A673 (cell line): ENCODE data around the gene IMP4. TPM values are rescaled to one million over a fixed set of nuclear protein-coding genes. Genes with fewer than 3 reads are reported as not detected.

Experiments used
- BruUV-seq: library from RNA; stranded (reverse); fragments of 400-500 nt; replicated peaks from 2 replicates; lab custom pipeline; 2021; lab: Mats Ljungman, UMichigan
- CTCF ChIA-PET: fragments of 300-600 bp; sonication (Branson Sonifier 250); formaldehyde crosslinking; loops from one replicate; lab custom pipeline; 2022; ENCODE audit warnings: antibody characterized with exemption; lab: Charles Lee
- POLR2A ChIA-PET: fragments of 300-600 bp; sonication (Branson Sonifier 250); formaldehyde crosslinking; loops from one replicate; lab custom pipeline; 2022; ENCODE audit warnings: antibody characterized with exemption; ENCODE audit not compliant: low non-redundant PET; lab: Charles Lee
- DNase-seq: peaks from one replicate; pipeline ENCODE4 v3.0.0-alpha.2; 2015; ENCODE audit warnings: low spot score
- H3K27ac ChIP-seq: fragments of 200-600 bp; sonication (generic); 2 replicates; pipeline ENCODE4 v1.5.1; 2016; ENCODE audit warnings: mixed run types, low read depth, mild to moderate bottlenecking, mixed read lengths, antibody characterized with exemption, low read length; ENCODE audit not compliant: poor library complexity, severe bottlenecking
- H3K27me3 ChIP-seq: fragments of 200-600 bp; sonication (generic); replicated peaks from 2 replicates; pipeline ENCODE4 v1.6.1; 2017; ENCODE audit warnings: mixed run types, low read depth, mild to moderate bottlenecking, mixed read lengths, antibody characterized with exemption, low read length; ENCODE audit not compliant: insufficient read depth, poor library complexity
- H3K36me3 ChIP-seq: fragments of 200-600 bp; sonication (generic); 2 replicates; pipeline ENCODE4 v1.6.1; 2016; ENCODE audit warnings: mixed run types, mild to moderate bottlenecking, mixed read lengths, antibody characterized with exemption, low read length; ENCODE audit not compliant: insufficient read depth, poor library complexity, severe bottlenecking
- H3K4me1 ChIP-seq: fragments of 200-600 bp; sonication (generic); 2 replicates; pipeline ENCODE4 v1.6.1; 2017; ENCODE audit warnings: mixed run types, mild to moderate bottlenecking, mixed read lengths, antibody characterized with exemption, low read length; ENCODE audit not compliant: insufficient read depth, poor library complexity, severe bottlenecking
- H3K4me3 ChIP-seq: fragments of 200-600 bp; sonication (generic); 2 replicates; pipeline ENCODE4 v1.5.1; 2016; ENCODE audit warnings: low read depth, mixed run types, mild to moderate bottlenecking, mixed read lengths, low read length; ENCODE audit not compliant: poor library complexity, severe bottlenecking
- H3K9me3 ChIP-seq: fragments of 200-600 bp; sonication (generic); 2 replicates; pipeline ENCODE4 v1.6.1; 2016; ENCODE audit warnings: mixed run types, low read depth, mild to moderate bottlenecking, mixed read lengths, antibody characterized with exemption, low read length; ENCODE audit not compliant: poor library complexity, severe bottlenecking
- EZH2 ChIP-seq: fragments of 200-600 bp; sonication (generic); IDR thresholded peaks from 2 replicates; pipeline ENCODE4 v1.6.1; 2017; ENCODE audit warnings: borderline replicate concordance, low read depth, mild to moderate bottlenecking, mixed read lengths, antibody characterized with exemption, low read length; ENCODE audit not compliant: poor library complexity, severe bottlenecking
- intact Hi-C: fragments of 100-400 bp; cut with micrococcal nuclease; formaldehyde crosslinking; loops from one replicate; pipeline ENCODE4 v1.10.0; 2022; ENCODE audit not compliant: unreplicated experiment
- total RNA-seq: library from RNA; stranded (reverse); gene quantifications from 2 replicates; pipeline ENCODE4 v1.2.3, GENCODE V29; 2021
- TF ChIP-seq, protein P1 (sequence below): fragments of 300-800, 200-600 bp; sonication (generic); conservative IDR thresholded peaks from 2 replicates; pipeline ENCODE4 v1.5.1; 2017; ENCODE audit warnings: low read depth, mild to moderate bottlenecking, antibody characterized with exemption, low read length, moderate library complexity, mixed read lengths

Gene IMP4
- total RNA-seq, 1 experiment from 2014 or later = 112 TPM

DNA sequence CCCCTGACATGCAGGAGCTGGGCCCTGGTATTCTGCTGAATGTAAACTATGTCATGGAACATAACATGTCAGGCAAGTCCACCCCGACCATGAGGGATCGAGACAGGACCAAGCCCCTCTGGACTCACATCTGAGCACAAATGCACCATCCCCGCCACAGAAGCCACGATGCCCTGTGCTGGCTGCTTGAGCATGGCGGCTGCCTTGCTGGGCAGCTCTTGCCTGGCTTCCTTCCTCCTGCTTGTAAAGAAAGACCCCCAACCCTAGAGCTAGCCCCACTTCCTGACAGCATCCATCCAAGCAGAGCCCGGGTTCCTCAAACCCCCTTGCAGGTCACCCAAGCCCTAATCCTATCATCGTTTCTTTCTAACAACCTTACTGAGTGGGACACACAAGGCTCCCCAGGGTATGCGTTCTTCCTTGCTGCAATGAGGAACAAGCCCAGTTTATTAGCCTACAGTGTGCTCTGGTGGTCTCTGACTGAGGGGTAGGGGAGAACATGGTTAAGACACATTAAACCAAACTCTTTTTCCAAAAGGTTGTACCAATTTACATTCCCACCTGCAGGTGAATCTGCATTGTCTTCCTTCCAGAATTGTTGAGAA, 39.7 kb downstream of the IMP4 start:
- Histone ChIP-seq H3K4me3 (no peak overlapping the region), H3K27me3 (peaks cover 29% of the 10 kb centered on the region), H3K4me1 (no peaks in the 10 kb centered on the region), H3K36me3 (no peaks in the 10 kb centered on the region), H3K9me3 (no peaks in the 10 kb centered on the region), H3K27ac (no peak overlapping the region)
- POLR2A ChIA-PET = no interaction called here
- intact Hi-C loops = no loop called here
- TF ChIP-seq, protein P1, sequence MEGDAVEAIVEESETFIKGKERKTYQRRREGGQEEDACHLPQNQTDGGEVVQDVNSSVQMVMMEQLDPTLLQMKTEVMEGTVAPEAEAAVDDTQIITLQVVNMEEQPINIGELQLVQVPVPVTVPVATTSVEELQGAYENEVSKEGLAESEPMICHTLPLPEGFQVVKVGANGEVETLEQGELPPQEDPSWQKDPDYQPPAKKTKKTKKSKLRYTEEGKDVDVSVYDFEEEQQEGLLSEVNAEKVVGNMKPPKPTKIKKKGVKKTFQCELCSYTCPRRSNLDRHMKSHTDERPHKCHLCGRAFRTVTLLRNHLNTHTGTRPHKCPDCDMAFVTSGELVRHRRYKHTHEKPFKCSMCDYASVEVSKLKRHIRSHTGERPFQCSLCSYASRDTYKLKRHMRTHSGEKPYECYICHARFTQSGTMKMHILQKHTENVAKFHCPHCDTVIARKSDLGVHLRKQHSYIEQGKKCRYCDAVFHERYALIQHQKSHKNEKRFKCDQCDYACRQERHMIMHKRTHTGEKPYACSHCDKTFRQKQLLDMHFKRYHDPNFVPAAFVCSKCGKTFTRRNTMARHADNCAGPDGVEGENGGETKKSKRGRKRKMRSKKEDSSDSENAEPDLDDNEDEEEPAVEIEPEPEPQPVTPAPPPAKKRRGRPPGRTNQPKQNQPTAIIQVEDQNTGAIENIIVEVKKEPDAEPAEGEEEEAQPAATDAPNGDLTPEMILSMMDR = no peak
- TF ChIP-seq EZH2 = no peak
- CTCF ChIA-PET = no interaction called here
- BruUV-seq = no TSS peak
- DNase-seq = no peak

DNA sequence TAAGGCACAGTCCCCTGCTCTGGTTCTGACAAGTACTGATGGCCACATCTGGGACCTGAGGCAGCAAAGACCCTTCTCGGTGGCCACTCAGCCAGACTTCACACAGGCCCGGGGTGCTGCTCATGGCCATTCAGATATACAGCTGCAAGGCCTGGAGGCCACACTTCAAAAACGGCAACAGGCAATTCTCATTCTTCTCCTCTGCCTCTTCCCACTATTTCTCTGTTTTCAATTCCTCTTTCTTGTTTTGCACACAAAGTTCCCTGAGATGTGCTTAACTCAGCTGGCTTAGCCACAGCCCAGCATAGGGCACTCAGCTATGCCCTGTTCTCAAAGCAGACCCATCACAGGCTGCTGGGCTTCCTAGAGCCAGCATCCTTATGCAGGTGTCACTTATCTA, 43.0 kb downstream of the IMP4 start:
- Histone ChIP-seq H3K4me3 (no peak overlapping the region), H3K36me3 (no peaks in the 10 kb centered on the region), H3K27ac (no peak overlapping the region), H3K4me1 (no peaks in the 10 kb centered on the region), H3K9me3 (no peaks in the 10 kb centered on the region), H3K27me3 (peaks cover 9% of the 10 kb centered on the region)
- ChIA-PET POLR2A (no interaction called here), CTCF (no interaction called here)
- no peak for DNase-seq
- BruUV-seq = no TSS peak
- intact Hi-C loops = no loop called here
- TF ChIP-seq, protein P1 = no peak
- TF ChIP-seq EZH2 = no peak

DNA sequence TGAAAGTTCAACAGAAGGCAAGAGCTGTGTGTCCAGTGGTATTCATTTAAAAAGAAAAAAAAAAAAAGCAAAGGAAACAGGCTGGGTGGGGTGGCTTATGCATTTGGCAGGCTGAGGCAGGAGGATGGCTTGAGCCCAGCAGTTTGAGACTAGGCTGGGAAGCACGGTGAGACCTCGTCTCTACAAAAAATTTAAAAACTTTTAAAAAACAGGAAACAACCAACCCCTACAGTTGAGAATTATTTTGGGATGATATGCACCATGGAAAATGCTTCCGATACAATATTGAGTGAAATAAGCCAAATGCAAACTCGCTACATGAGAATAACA, 44.3 kb downstream of the IMP4 start:
- POLR2A ChIA-PET = no interaction called here
- Histone ChIP-seq H3K36me3 (no peaks in the 10 kb centered on the region), H3K27me3 (no peaks in the 10 kb centered on the region), H3K4me3 (no peak overlapping the region), H3K27ac (no peak overlapping the region), H3K9me3 (no peaks in the 10 kb centered on the region), H3K4me1 (no peaks in the 10 kb centered on the region)
- no peak for DNase-seq
- CTCF ChIA-PET = no interaction called here
- BruUV-seq = no TSS peak
- TF ChIP-seq, protein P1 = no peak
- TF ChIP-seq EZH2 = no peak
- intact Hi-C loops = no loop called here
